Measurements from ENCODE around the gene SVEP1.

SVEP1 gene

DNA sequence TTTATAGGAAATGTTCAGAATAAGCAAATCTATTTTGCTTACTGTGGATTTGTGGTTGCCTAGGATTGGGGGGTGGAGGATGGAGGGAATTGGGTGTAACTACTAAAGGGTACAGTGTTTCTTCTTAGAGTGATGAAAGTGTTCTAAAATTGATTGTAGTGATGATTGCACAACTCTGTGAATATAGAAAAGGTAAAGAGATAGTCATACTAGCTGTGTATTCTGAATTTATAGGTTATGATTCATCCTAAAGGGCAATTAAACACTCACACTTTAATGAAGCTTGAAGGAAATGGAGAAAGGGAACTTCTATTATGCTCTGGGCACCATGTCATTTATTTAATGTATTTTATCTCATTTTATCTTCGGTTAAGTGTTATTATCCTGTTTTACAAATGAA lies 251.8 kb downstream of the SVEP1 start:
- CTCF ChIA-PET = interaction anchor here (0.7 kb wide), 1 partner anchor 47 kb away, joined by 3 read pairs; no protein-coding TSS in a partner anchor
- no peaks in the 10 kb centered on the region for H3K4me1 ChIP-seq (ENCODE audit: control insufficient read depth, insufficient read depth, low read length)
- TF ChIP-seq GFI1B (tag by site-specific recombination; IDR thresholded peaks at IDR 0.05) (no peak), ZNF292 (tag by site-specific recombination; IDR thresholded peaks at IDR 0.05; ENCODE audit: borderline replicate concordance, low read depth) (no peak), SCRT1 (tag by site-specific recombination; IDR thresholded peaks at IDR 0.05; ENCODE audit: borderline replicate concordance) (no peak), ZNF596 (tag by site-specific recombination; IDR thresholded peaks at IDR 0.05) (no peak), ZNF239 (tag by site-specific recombination; IDR thresholded peaks at IDR 0.05) (no peak), ZNF621 (tag by site-specific recombination; IDR thresholded peaks at IDR 0.05) (no peak), GLI4 (tag by site-specific recombination; IDR thresholded peaks at IDR 0.05) (no peak), ZNF112 (tag by site-specific recombination; IDR thresholded peaks at IDR 0.05) (no peak), ZNF600 (tag by site-specific recombination; IDR thresholded peaks at IDR 0.05) (no peak), ZNF843 (tag by site-specific recombination; IDR thresholded peaks at IDR 0.05) (no peak), ZBTB21 (tag by site-specific recombination; IDR thresholded peaks at IDR 0.05) (no peak), ZNF658 (tag by site-specific recombination; IDR thresholded peaks at IDR 0.05) (no peak), RBAK (tag by site-specific recombination; IDR thresholded peaks at IDR 0.05) (no peak), TCF7L2 (IDR thresholded peaks at IDR 0.05; ENCODE audit: borderline replicate concordance, low read depth, low read length) (no peak), ZNF623 (tag by site-specific recombination; IDR thresholded peaks at IDR 0.05) (no peak), ZNF768 (tag by site-specific recombination; IDR thresholded peaks at IDR 0.05) (no peak)
- TF ChIP-seq, protein P1, sequence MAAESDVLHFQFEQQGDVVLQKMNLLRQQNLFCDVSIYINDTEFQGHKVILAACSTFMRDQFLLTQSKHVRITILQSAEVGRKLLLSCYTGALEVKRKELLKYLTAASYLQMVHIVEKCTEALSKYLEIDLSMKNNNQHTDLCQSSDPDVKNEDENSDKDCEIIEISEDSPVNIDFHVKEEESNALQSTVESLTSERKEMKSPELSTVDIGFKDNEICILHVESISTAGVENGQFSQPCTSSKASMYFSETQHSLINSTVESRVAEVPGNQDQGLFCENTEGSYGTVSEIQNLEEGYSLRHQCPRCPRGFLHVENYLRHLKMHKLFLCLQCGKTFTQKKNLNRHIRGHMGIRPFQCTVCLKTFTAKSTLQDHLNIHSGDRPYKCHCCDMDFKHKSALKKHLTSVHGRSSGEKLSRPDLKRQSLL (tag by site-specific recombination; IDR thresholded peaks at IDR 0.05) = no peak
- TF ChIP-seq, protein P2, sequence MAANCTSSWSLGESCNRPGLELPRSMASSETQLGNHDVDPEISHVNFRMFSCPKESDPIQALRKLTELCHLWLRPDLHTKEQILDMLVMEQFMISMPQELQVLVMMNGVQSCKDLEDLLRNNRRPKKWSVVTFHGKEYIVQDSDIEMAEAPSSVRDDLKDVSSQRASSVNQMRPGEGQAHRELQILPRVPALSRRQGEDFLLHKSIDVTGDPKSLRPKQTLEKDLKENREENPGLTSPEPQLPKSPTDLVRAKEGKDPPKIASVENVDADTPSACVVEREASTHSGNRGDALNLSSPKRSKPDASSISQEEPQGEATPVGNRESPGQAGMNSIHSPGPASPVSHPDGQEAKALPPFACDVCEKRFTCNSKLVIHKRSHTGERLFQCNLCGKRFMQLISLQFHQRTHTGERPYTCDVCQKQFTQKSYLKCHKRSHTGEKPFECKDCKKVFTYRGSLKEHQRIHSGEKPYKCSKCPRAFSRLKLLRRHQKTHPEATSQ (tag by site-specific recombination; IDR thresholded peaks at IDR 0.05) = no peak
- TF ChIP-seq, protein P3, sequence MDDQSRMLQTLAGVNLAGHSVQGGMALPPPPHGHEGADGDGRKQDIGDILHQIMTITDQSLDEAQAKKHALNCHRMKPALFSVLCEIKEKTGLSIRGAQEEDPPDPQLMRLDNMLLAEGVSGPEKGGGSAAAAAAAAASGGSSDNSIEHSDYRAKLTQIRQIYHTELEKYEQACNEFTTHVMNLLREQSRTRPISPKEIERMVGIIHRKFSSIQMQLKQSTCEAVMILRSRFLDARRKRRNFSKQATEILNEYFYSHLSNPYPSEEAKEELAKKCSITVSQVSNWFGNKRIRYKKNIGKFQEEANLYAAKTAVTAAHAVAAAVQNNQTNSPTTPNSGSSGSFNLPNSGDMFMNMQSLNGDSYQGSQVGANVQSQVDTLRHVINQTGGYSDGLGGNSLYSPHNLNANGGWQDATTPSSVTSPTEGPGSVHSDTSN (CRISPR knock-in tag; IDR thresholded peaks at IDR 0.05) = no peak
- TF ChIP-seq, protein P4, sequence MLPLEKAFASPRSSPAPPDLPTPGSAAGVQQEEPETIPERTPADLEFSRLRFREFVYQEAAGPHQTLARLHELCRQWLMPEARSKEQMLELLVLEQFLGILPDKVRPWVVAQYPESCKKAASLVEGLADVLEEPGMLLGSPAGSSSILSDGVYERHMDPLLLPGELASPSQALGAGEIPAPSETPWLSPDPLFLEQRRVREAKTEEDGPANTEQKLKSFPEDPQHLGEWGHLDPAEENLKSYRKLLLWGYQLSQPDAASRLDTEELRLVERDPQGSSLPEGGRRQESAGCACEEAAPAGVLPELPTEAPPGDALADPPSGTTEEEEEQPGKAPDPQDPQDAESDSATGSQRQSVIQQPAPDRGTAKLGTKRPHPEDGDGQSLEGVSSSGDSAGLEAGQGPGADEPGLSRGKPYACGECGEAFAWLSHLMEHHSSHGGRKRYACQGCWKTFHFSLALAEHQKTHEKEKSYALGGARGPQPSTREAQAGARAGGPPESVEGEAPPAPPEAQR (tag by site-specific recombination; IDR thresholded peaks at IDR 0.05) = no peak
- H3K27ac ChIP-seq (ENCODE audit: extremely low read depth, low read depth, low read length) = no peak overlapping the region
- H3K4me3 ChIP-seq (ENCODE audit: low read depth, low read length) = no peak overlapping the region
- POLR2A ChIA-PET = interaction anchor here (0.6 to 1.6 kb wide), 2 partner anchors 71 to 252 kb away, joined by 3 to 5 read pairs; partner anchors contain the start of genes SVEP1 and TXN
- H3K36me3 ChIP-seq (ENCODE audit: control insufficient read depth in 2 of 2, insufficient read depth in 1 of 2, low read length in 2 of 2) = no peaks in the 10 kb centered on the region
- H3K9me3 ChIP-seq (ENCODE audit: control insufficient read depth, insufficient read depth, low read depth, low read length) = no peaks in the 10 kb centered on the region

DNA sequence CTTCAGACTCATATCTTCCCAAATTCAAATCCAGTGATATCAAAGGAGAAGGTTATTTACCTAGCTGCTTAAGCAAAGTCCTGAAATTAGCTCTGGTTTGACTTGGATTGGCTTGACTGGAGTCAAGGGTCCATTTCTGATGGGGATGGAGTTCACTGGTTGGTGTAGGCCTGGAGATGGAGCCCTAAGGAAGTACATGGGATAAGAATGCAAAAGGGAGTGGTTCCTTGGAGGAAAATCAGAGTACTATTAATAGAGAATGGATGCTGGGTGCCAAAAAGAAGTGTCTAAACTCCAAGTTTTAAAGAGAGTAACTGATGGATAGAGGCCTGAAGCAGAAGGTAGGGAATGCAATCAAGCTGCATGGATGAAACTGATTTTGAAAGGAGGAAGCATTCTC lies 255.7 kb downstream of the SVEP1 start:
- H3K9me3 ChIP-seq (ENCODE audit: control insufficient read depth, insufficient read depth, low read depth, low read length) = no peaks in the 10 kb centered on the region
- ChIA-PET CTCF (interaction anchor here (0.5 to 1.8 kb wide), 5 partner anchors 17 to 1175 kb away, joined by 3 to 6 read pairs (median 3); no protein-coding TSS in a partner anchor), POLR2A (no interaction called here)
- no peaks in the 10 kb centered on the region for H3K36me3 ChIP-seq (ENCODE audit: control insufficient read depth in 2 of 2, insufficient read depth in 1 of 2, low read length in 2 of 2)
- H3K27ac ChIP-seq (ENCODE audit: extremely low read depth, low read depth, low read length) = no peak overlapping the region
- H3K4me1 ChIP-seq (ENCODE audit: control insufficient read depth, insufficient read depth, low read length) = no peaks in the 10 kb centered on the region
- H3K4me3 ChIP-seq (ENCODE audit: low read depth, low read length) = no peak overlapping the region
- no peak for TF ChIP-seq SETDB1 (IDR thresholded peaks at IDR 0.05; ENCODE audit: insufficient read length, low read length)
- no peak for TF ChIP-seq KLF16 (tag by site-specific recombination; IDR thresholded peaks at IDR 0.05)
- TF ChIP-seq, protein P5, sequence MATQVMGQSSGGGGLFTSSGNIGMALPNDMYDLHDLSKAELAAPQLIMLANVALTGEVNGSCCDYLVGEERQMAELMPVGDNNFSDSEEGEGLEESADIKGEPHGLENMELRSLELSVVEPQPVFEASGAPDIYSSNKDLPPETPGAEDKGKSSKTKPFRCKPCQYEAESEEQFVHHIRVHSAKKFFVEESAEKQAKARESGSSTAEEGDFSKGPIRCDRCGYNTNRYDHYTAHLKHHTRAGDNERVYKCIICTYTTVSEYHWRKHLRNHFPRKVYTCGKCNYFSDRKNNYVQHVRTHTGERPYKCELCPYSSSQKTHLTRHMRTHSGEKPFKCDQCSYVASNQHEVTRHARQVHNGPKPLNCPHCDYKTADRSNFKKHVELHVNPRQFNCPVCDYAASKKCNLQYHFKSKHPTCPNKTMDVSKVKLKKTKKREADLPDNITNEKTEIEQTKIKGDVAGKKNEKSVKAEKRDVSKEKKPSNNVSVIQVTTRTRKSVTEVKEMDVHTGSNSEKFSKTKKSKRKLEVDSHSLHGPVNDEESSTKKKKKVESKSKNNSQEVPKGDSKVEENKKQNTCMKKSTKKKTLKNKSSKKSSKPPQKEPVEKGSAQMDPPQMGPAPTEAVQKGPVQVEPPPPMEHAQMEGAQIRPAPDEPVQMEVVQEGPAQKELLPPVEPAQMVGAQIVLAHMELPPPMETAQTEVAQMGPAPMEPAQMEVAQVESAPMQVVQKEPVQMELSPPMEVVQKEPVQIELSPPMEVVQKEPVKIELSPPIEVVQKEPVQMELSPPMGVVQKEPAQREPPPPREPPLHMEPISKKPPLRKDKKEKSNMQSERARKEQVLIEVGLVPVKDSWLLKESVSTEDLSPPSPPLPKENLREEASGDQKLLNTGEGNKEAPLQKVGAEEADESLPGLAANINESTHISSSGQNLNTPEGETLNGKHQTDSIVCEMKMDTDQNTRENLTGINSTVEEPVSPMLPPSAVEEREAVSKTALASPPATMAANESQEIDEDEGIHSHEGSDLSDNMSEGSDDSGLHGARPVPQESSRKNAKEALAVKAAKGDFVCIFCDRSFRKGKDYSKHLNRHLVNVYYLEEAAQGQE (tag by site-specific recombination; IDR thresholded peaks at IDR 0.05) = no peak
- no peak for TF ChIP-seq ZNF626 (tag by site-specific recombination; IDR thresholded peaks at IDR 0.05)
- no peak for TF ChIP-seq HOXC10 (CRISPR knock-in tag; IDR thresholded peaks at IDR 0.05)
- TF ChIP-seq ZNF529 (tag by site-specific recombination; IDR thresholded peaks at IDR 0.05; ENCODE audit: insufficient replicate concordance) = no peak
- no peak for TF ChIP-seq HOXD13 (CRISPR knock-in tag; IDR thresholded peaks at IDR 0.05; ENCODE audit: borderline replicate concordance)
- TF ChIP-seq TCF7L2 (IDR thresholded peaks at IDR 0.05; ENCODE audit: borderline replicate concordance, low read depth, low read length) = no peak
- no peak for TF ChIP-seq KLF10 (tag by site-specific recombination; IDR thresholded peaks at IDR 0.05)
- TF ChIP-seq MEIS1 (CRISPR knock-in tag; IDR thresholded peaks at IDR 0.05; ENCODE audit: borderline replicate concordance) = no peak
